SK-N-MC (cell line): ENCODE measurements around the gene PARD3B.

Experiments used
- EZH2 ChIP-seq: fragments of 200-600 bp; sonication (generic); IDR thresholded peaks from one replicate; pipeline ENCODE4 v1.6.1; 2017; ENCODE audit warnings: antibody characterized with exemption
- FOXP2 ChIP-seq: optimal IDR thresholded peaks from 2 replicates; pipeline ENCODE3; 2011; ENCODE audit warnings: mild to moderate bottlenecking, moderate library complexity; ENCODE audit not compliant: insufficient read depth; ENCODE audit errors: extremely low read length, control extremely low read depth
- POLR2AphosphoS5 ChIP-seq: IDR thresholded peaks from 2 replicates; pipeline ENCODE4 v1.6.1; 2012; ENCODE audit warnings: mild to moderate bottlenecking, low read depth, low read length, borderline replicate concordance

DNA sequence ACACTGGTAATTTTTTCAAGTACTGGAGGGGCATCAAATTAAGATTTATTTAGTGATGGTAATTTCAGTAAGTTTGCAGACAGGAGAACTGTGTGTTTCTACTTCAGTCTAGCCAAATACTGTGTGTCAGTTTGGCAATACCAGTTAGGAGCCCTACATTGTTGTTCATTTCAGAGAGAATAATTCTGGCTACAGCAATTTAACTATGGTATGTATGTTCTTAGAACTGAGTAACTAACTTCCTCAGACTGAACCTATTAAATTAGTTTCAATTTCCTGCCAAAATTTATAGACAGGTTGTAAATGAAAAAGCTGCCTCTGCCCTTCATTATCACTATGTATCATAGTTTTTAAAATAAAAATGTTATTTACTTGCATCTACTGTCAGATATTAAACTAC is 332.4 kb downstream of the PARD3B start:
- TF ChIP-seq POLR2AphosphoS5 (no peak), EZH2 (no peak), FOXP2 (no peak)
